Stimulated activated CD8-positive, alpha-beta memory T cell treated with anti-CD3 and anti-CD28 coated beads, Interleukin-12 subunit alpha, Interleukin-12 subunit beta, amount 100 ng/mL, for 1 hour (primary cell): Measurements from ENCODE around the gene NTF3.

ENCODE experiments used
- DNase-seq: peaks from one replicate; pipeline ENCODE4 v3.0.0-alpha.2; 2020; ENCODE audit warnings: low read depth

The NTF3 gene

DNA sequence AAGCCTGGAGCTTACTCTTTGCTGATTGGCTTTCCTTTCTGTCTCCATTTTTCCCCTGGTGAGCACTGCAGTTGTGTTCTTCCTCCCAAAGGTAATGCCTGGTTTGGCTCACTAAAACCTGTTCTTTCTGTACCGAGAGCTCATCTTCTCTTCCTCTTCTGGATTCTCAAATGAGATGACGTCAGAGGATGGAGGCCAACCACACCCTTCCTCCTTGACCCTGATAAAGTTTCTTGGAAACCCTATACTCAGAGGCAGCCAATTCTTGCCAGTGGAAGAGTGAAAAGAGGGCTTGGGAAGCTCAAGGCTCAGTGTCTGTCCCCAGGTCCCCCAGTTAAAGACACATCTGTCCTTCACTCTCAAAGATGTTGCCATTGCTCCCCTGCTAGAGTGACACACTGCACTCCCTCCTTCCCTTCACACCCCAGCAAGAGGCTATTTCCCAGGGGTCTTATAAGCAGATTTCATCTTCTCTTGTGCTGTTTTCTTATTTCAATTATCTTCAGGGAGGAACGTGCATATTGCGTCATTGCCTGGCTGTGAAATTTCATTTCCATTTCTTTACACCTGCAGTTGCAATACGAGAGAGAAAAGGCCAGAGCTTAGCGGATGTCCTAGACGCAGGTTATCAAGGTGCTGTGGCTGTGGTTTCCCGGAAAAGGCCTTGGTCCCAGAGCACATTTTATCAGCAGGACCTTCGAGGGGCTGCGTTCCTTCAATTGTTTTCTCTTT, 27.3 kb downstream of the NTF3 start:
- no peak for DNase-seq

DNA sequence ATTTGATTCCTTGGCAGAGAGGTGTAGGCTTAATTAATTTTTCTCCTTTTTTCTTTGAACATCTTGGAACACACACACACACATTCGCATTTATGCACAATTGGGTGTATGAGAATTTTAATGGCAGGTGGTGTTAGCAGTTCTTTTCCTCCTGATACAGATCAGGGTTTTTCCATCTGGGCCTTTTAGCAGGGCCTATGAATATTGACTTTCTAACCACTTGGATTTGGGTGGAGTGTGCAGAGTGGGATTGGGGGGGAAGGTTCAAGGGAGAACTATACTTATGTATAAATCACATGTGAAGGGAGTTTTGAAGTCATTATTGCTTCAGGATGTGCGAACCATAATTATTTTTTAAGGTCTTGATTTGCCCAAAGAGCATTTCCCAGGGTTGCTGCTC, 28.9 kb downstream of the NTF3 start:
- DNase-seq = no peak

DNA sequence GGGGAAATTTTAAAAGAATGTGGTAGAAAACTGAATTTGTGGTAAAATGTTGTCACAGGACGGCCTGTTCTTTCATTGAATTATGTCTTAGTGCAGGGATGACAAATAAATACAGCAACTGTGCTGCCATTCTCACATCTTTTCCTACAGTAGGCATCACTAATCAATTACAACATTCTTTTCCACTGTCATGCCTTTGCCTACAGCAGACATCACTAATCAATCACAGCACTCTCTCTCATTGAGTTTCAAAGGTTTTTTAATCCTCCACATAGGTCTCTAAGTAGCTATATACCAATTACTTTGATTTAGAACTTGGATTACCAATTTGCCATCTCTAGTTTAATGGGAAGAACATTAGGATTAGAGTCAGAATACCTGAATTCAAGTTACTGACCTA, 30.1 kb downstream of the NTF3 start:
- DNase-seq = no peak

DNA sequence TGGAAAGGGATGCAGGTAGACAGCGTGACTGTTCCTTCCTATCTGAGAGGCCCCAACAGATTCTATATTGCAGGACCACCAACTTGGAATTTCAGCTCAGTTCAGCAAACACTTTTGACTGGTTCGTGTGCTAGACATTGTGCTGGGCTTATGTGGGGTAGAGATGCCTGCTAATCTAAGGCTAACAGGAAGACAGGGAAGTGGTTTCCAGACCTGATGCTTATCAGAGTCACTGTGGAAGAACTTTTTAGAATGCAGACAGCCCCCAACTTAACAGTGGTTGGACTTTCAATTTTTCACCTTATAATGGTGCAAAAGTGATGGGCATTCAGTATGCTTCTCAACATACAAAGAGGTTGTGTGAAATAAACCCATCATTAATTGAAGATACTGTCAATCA, 32.2 kb downstream of the NTF3 start:
- DNase-seq = no peak

DNA sequence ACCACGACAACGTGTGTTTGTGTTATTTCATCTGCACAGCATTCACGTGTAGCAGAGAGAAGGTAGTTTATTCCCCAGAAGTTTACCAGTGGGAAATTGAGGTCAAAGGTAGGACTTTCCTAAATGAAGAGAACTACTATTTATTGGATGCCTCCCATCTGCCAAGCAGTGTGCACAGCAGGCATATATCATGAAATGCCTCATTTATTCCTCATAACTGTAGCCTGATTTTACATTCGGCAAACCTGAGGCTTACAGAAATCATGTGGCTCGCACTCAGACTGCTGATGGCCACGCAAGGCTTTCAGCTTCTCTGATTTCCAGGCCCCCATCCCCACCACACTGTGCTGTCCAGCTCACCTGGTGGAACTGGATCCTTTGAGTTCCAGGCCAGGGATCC, 33.5 kb downstream of the NTF3 start:
- no peak for DNase-seq

DNA sequence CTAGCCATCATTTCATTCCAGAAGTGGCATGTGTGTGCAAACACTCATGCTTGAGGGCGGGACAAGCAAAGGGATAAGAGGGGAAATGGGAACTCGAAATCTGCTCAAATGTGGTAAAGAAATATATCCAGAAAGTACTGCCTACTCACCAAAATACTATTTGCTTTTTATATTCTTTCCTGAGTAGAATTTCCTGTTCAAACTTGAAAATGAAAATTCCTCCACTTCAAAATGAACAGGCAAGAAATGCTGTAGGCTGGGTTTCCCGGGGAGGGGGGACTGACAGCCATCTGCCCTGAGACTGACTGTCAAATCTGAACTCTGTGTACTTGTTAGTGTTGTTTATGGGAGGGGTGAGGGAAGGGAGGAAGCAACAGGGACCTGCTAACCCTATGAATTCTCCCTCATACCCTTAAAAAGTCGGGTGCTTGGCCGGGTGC, 34.6 kb downstream of the NTF3 start:
- DNase-seq = no peak

DNA sequence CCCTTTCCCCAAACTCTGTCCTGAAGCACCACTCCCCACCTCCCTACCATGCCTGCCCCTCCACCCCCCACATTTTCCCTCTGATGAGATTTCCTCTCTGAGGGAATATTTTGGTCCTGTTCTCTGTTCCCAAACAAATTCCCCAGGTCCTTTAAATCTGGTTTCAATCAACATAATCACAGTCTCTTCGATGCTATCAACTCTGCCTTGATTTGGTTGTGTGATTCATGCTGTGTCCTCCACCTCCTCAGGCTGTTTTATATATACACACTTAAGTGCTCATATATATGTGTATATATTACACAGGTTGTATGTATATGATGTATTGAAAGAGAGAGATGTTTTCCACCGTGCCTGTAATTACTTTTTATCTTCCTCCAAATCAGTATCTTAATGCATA, 36.0 kb downstream of the NTF3 start:
- no peak for DNase-seq

DNA sequence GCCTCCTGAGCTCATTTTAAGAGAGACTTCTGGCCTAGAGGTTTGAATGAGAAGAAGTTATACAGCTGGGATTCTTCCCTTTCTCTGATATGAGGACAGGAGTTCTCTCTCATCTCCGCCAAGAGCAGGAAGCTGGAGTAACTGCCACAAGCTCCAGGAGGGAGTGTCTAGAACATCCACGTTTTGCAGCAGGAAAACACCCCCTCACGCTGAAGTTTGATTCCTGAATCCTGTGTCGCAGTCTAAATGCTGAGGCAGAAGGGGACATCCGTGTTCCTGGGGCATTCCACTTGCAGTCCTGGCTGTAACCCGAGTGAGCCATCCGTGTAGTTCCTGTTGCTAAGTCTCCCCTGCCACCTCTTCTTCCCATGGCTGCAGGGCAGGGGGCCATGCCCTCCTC, 38.3 kb downstream of the NTF3 start:
- no peak for DNase-seq

DNA sequence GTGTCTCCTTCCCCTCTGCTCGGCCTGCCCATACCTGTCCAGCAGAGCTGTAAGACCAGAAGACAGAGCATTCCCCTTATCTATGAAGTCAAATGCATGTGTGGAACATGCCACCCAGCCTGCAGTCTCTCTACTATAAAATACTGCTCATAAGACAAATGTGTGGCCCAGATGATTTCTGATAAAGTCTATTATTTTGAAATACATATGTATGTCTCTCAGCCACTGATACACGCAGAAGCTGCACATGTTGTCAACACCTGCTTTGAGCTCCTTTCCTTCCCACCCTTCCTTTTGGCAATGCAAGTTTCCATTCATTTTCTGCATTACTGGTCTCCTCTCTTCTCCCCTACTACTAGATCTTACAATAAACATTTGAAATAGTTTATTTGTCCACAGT, 38.8 kb downstream of the NTF3 start:
- DNase-seq = no peak

DNA sequence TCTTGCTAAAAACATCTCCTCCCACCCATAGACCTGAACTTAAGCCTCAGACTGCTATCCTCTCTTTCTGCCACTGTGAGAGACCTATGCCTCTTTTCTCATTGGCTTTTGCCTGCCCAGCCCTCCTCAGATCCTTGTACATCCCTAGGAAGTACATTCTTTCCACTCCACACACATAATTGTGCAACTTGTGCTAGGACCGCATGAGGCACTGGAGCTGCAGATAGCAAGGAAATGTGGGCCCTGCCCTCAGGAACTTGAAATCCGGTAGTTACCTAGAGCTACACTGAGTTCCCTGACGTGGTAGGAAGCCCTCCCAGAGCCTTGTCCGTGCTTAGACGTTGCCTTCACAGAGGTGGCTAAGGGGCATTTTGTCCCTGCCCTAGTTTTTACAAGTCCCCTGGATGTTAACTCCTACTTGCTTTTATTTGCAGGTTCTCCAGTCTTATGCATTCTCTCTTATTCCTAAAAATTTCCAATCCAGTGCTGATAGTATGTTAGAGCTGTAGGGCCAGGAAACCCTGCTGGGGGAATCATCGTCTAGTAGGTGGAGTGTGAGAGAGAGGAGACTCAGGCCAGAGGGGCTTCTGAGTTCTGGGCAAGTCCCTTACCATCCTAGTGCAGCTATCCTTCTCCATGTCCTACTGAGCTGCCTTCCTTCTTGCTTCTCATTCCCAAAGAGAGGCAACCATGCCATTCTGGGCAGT, 41.3 kb downstream of the NTF3 start:
- no peak for DNase-seq

DNA sequence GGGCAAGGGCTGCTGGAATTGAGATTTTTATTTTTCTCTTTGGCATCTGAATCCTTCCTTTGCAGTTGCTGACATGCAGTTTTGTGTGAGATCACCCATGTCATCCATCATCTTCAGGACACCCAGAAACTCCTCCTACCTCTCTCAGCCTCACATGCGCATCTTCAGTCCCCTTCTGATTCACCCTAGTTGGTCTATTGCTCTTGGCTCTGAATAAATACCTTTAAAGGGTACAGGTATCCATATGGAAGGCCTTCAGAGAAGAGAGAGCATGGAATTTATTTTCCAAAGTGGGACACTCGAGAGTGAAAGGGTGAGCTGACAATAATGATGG, 41.8 kb downstream of the NTF3 start:
- DNase-seq = no peak

DNA sequence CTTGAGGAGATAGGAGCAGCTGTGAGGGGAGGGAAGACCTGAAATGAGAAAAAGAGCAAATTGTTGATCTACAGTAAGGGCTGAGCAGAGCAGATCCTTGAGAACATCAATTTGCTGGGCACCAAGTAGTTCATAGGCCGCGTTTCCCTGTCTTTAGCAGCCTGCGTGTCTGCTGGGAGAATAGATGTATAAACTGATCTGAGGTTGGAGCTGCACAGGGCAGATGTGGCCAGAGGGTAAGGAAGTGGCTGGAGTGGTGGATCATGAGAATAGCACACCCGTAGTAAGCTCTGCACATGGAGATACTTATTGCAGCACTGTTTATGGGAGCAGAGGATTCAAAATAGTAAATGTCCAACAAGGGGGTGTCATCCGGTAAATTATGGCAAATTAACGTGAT, 44.4 kb downstream of the NTF3 start:
- DNase-seq = no peak

DNA sequence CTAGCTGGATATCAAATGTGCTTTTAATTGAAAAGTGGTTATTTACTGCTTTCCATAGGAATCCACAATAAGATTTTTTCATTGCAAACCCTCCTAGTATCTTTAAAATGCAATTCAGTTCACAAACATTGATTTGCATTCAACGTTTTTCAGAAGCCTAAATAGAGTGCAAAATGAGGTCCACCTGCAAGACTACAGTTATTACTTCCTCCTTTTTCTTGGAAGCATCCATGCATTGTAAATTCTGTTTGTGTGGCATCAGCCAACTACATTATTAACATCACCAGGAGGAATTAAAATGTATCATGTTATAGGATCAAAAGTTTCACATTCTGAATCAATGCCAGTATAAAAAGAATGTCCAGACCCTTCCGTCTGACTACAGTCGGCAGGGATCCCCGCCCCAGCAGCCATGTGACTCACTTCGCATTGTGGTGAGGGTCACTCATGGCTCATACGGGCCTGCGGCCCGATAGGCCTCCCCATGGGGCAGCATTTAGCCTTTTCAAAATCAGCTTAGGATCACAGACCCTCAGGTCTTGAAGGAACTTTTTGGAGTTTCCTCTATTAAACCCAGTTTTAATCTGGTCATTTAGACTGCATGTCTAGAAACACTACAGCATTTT, 46.3 kb downstream of the NTF3 start:
- DNase-seq = no peak

DNA sequence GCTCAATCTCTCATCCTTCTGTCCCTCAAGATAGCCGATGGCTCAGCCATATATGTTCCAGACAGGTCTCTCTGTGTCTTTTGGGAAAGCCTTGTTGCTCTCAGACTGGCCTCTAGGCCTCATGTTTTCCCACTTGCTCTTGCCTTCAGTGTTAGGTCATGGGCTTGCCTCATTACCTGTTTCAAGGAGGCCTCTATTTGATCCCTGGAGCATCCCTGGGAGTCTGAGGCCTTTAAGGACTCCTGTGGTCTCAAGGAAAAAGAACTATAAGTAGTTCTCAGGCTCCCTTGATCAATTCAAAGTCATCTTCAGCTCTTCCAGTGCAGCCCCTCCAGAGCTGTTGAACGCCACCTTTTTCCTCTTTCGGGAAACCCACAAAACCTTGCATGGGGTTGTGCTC, 47.9 kb downstream of the NTF3 start:
- DNase-seq = no peak

DNA sequence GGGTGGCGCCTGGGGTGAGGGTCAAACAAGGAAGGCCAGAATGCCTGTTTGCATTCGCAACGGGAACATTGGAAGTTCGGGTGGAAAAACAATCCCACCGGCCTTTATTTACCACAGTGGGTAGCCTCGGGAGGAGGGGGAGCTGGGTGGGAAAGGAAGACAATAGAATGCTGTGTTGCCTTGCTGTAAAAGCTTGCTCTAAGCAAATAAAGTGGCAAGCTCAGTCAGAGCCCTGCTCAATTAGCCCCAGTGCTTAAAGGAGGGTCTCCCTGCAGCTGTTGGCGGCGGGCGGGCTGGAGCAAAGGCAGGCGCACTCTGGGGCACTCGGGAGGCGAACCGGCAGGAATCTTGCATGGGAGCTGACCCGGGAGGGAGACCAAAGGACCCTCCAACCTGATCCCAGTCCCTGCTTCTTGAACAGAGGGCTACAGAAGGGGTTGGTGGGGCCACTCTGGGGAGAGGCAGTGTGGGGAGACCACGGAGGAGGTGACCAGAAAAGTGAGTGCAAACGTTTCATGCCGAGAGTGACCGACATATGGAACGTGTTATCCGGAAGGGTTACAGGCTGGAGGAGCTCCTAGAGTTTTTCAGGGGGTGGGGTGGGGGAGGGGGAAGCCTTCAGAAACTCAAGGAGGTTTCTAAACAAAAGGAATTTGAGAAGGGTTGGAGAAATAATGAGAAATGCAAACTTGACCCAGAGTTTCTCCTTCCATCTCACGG, 48.5 kb downstream of the NTF3 start:
- DNase-seq = no peak

DNA sequence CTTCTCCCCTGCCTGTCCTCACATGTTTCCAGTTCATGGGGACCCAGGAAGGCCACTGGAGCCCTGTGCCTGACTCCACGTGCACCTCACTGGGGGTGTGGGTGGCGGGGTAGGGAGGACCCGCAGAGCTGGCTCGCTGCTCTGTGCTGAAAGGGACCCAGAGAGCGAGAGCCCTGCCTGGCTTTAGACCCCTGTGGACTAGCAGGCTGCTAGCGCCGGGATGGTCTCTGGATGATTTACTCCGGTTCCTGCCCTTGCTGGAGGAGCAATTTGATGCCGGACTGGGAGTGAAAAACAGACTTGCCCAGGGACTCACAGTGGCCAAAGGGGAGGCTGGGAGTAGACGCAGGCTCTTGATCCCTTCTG, 49.0 kb downstream of the NTF3 start:
- DNase-seq = no peak

DNA sequence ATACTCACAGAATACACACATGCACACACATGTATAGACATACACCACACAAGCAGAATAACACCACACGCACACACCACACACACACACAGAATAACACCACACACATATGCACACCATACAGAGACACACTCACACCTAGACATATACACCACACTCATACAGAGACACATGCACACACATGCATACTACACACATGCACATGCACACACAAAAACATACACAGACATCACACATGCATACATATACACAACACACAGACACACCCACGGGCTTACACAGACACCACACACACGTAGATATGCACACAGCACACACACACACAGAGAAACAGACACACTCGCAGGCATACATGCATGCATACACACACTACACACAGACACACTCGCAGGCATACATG, 49.7 kb downstream of the NTF3 start:
- no peak for DNase-seq

DNA sequence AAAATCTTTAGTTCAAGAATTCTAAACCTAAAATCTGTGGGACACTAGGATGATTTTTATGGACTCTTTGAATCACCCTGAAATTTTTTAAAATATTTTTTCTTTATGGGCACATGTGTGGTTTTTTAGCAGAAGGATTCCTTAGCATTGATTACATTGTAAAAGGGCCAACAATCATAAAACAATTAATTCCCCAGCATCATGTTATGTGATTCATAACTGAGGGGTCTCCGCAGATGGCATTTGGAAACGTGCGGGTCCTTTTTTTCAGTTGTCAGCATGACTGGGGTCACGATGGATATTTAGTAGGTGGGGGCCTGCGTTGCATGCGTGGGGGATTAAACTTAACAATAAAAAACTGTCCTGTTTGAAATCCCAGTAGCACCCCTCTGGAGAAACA, 52.5 kb downstream of the NTF3 start:
- no peak for DNase-seq

DNA sequence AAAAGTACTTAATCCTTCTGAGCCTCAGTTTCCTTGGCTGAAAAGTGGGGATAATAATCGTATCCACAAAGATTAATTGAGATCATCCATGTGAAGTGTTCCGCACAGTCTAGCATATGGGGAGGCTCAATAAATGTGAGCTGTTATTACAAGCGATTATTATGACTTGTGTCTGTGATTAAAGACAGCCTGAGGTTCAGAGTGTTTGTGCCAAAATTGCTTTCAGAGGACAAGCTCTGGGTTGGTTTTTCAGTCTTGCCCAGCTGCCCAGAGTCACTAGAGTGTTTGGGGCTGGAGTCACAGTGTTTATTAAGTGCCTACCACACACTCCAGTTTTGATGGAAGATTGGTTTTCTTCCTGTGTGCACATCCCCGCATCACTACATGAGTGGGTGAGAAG, 53.5 kb downstream of the NTF3 start:
- no peak for DNase-seq

DNA sequence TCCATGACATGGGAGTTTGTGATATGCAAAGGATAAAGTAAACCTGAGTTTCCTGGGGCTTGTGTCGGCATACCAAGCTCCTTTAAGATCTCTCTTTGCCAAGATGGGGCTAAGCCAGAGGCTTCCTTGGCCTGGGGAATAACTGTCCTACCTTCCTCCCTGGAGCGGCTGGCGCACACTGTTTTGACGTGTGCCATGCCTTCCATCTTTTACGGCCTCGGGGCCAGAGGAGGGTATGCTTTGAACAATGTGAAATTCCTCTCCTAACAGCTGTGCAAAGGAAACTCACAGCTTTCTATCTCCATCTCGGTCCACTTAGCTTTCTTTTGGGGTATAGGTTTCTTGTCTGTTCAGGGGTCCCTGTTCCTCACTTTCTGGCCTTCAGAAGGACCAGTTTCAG, 55.2 kb downstream of the NTF3 start:
- no peak for DNase-seq

DNA sequence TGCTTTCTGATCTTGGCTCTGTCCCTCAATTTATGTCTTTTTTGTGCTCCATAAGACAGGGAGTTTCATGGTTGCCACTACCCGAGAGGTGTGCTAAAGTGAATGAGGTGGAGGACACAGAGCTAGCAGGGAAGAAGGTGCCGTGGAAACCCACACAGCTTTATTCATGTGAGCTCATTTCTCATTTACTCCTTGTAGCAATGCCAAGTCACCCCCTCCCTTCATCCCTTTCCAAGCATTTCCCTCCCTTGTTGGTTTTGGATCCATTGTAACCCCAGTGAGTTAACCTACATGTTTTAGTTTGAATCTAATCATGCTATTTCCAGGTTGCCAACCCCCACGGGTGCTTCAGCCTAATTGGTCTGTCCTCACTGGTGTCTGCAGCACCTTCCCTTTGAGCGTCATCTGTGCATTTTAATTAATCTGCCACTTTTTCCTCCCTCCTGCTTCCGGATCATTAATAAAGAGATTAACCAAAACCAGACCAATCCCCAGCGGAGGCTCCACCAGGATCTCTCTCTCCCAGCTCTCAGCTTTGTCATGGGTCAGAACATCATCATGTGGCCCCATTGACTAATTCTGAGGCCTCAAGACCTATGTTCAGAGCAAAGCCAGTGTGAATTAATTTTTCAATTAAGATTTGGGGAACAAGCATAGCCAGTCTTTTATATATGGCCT, 56.2 kb downstream of the NTF3 start:
- DNase-seq = no peak

DNA sequence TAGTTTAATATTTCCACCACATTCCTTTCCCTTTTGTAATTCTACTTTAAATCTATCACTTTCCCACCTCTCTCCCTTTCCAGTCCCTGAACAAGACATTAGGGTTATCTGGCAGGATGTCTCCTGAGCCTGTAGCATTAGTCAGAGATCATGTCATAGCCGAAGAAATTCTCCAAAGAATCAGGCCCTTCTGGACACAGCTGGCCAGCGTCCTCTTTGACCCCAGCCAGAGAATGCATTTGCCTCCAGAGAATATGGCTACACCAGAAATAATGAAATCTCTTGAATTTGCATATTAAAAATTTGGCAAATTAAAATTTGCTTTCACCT, 56.7 kb downstream of the NTF3 start:
- no peak for DNase-seq

DNA sequence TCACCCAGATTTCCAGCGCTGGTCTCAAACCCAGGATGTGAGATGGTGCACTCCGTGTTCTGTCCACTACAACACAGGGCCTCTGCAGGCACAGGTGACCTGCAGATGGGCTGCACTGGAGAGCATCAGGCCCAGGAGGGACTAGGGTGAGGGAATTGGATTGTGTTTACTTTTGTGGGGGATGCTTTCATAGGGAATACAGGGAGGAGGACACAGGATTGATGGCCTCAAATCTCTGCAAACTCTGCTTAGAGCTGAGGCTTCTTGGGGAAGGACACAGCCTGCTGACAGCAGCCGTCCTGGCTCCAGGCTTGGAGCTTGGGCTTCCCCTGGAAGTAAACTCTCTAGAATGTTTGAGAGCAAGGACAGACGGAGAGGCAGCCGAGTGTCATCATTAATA, 57.1 kb downstream of the NTF3 start:
- no peak for DNase-seq
